ENCODE results near the gene AK5.

The AK5 gene

DNA sequence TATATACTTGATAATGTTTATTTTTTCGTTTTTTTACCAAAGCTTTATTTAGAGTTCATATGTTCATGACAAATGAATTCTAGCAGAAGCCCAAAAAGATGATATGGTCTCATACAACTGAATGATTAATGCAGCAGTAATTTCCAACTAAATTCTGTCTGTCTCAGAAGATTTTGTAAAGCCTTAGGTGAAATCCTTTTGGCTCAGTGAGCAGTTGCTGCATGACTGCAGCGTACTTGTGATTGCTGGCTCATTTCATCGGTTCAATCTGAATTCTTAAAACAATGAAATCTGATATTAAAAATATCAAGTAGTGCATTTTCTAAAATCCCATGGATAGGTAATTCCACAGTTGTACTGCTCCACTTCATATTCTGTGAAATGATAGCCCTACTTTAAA lies 73.2 kb downstream of the AK5 start:
- no peak for DNase-seq

DNA sequence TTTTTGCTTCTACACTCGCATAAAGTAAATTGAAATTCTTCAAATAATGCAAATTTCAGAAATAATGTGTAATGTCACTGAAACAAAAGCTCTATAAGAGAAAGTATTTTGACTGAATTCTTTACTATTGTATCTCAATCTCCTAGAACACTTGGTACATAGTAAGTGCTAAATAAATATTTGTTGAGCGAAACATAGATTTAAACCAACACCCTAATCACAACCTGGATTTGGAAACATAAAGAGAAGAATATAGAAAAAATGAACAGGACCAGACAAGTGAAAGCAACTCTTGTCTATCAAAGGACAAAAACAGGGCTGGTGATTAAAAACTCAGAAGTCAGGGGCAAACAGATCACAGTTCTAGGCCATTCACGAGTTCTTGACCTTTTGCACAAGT lies 74.3 kb downstream of the AK5 start:
- DNase-seq: no peak

DNA sequence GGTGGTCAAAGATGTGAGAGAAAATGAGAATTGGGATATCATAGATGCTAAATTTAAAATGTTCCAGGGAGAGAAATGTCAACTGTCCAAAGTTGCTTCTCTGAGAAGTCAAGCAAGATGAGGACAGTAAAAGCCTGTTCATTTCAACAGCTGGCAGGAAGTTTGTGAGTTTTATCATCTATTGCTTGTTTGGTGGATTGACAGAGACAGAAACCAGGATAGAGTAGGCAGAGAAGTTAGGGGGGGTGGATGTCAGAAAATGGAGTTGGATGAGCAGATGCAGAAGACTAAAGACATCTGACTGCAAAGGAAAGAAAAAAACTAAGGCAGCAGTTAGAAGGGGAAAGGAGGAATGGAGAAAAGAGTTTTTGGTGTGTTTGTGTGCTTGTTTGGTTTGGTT lies 78.4 kb downstream of the AK5 start:
- DNase-seq: no peak

DNA sequence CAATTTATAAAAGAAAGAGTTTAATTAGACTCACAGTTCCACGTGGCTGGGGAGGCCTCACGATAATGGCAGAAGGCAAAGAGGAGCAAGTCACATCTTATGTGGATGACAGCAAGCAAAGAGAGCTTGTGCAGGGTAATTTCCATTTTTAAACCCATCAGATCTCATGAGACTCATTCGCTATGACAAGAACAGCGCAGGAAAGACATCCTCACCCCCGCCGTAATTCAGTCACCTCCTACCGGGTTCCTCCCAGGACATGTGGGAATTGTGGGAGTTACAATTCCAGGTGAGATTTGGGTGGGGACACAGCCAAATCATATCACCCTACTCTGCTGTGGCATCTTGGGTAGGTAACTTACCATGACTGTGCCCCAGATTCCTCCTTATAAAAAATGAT lies 79.8 kb downstream of the AK5 start:
- no peak for DNase-seq

DNA sequence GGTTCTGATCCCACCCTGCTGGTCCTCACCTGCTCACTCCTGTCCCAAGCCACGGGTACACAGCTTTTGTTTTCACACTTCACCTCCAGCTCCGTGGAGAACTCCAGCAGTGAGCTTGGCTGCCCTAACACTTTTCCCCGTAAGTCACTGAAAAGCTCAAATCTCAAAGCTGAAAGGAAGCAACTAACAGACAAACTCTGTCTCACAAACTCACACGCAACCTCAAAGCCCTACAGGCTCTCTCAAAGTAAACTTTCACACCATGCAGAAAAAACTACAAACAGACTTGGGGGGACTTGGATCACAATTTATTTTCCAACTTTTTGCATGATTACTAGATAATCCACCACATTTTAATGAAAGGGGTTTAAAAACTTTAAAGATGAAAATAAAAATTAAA lies 88.3 kb downstream of the AK5 start:
- DNase-seq: no peak

DNA sequence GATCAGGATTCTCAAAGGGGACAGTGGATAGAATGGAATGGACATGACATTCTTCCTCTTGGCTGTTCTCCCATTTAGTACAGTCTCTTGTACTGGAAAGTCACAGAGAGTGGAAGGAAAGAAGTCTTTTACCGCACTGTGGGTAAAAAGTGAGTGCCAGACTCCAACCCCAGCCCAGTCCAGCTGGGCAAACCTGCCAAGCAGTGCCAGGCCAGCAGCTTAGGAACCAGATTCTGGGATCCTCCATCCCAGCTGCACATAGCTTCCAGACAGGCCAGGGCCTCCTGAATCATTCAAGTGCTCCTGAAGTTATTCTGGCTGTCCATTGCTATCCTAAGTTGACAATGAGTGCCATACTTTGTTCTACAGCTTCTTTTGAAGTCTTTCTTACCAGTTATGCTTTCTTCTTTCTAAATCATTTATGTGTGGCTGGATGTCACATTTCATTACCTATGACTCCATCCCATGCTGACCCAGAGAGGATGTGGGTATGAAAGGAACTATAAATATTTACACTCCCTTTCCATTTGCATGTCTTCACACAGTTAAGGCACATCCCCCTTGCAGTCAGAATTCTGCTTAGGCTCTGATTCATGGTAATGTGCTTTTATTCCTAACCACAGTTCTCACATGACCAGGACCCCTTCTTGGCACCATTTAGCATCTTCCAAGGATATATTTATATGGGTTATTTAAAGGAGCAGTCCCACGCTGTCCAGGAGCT lies 88.9 kb downstream of the AK5 start:
- no peak for DNase-seq

DNA sequence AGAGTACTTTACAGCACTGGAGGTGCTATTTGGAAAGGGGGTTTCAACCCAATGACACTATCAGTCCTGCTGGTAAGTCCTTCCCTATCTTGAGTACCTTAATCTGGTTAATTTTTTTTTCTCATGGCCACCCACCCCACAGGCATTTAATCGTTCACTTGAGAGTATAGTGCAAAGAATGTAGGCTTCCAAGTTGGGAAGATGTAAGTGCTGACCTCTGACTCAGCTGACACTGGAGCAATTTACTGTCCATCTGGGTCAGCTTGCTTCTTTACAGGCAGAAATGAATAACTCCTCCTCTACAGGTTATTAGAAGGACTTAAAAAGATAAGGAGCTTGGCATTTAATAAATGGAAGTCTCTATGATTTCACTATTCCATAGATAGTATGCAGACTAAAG lies 89.6 kb downstream of the AK5 start:
- no peak for DNase-seq

DNA sequence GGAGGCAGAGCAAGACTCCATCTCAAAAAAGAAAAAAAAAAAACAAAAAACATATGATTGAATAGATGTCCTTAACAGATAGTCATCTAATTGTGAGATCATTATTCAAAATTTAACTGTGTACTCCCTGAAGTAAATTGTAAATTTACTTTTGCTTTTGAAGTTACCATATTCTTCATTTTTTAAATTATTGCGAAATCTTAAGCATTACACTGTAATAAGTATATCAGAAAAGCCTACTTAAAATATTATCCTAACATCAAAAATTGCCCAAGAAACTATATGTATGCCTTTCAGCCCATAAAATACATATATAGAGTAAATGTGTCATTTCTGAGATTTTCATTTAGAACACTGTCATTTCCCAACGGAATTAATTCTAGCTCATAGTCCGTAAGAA lies 91.9 kb downstream of the AK5 start:
- no peak for DNase-seq

DNA sequence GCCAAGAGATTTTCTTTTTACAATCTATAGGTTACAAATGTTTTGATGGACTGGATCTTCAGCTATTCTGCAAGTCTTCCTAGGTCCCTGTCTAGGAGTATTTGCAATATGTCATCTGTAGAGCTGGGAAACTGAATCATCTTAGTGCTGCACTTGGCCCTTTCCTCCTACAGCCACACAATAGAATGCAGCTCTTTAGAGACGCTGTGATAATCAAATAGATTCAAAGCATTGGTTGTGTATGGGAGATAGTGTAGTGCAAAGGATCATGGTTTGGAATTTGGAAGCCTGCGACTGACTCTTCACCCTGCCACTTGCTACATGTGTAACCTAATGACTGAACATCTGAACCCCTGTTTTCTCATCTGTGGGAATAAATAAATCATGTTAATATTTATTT lies 93.7 kb downstream of the AK5 start:
- no peak for DNase-seq

DNA sequence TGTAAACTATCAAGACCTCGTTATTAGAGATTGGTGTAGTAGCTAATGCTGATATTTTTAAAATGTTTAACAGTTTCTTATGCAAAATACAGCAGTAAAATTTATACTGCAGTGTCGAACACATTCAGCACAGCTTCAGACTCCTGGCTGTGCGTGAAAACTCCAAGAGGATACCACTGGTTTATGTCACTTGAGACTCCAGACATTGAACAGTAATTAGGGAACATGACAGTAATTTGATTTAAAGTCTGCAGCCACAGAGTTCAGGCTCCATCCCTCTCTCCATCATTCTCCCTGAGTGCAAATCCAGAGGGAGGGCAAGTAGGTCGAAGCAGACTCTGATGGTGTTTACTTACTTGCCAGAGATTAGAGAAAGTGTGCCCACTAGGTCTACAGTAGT lies 94.2 kb downstream of the AK5 start:
- no peak for DNase-seq

DNA sequence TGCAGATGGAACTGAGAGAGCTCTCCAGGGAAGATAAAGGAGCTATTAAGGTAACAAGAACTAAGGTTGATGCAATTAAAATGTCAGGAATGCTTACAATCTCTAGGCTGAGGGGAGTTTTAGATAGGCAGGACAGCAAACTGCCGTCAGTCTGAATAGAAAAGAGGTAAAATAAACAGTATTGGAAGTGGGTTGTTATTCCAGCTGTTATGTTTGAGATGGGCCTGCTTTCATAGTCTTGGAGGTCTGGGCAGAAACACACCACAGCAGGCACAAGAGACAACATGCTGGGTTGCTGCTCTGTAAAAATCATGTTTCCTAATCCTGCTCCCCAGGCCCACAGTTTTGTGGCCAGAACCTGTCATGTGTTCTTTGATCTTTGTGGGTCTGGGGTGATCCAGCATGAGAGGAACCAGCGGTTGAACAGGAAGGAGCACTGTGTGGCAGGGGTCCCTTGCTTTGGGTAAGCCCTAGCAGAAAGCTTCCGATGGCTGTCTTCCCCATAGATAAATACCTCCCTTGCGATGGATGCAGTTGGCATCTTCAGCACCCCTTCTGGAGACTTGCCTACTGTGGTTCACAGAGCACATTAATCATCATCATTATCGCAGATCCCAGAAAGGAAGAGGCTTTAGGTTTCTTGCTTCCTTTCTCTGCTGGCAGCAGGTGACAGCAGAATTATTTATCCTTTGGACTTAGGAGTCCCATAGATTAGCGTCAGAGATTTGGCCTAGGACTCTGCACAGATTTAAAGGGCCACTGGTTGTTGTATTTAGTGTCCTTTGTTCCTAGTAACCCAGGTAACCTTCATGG lies 97.1 kb downstream of the AK5 start:
- no peak for DNase-seq

DNA sequence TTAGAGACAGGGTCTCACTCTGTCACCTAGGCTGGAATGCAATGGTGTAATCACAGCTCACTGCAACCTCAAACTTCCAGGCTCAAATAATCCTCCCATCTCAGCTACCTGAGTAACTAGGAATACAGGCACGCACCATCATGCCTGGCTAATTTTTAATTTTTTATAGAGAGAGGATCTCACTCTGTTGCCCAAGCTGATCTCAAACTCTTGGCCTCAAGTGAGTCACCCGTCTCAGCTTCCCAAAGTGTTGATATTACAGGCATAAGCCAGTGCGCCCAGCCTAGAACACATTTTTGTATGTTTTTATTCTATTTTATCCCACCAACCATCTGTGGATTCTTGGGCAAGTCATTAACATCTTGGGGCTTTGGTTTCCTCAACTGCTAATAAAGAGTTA lies 100.5 kb downstream of the AK5 start:
- DNase-seq: no peak

DNA sequence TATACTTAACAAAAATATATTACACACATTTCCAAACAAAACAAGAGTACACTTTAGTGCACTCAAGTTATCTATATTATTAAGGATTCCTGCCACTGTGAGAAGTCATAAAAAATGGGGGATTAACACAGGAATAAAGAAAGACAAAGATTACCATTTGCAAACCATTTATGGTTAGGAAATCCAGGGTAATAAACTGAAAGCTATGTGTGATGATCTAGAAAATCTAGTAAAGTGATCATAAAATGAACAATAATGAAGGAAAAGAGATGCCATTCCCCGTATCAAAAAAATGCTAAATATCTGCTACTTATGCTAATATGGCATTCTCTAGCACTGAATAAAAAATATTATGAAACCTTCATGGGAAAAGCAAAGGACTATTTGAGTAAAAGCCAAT lies 101.4 kb downstream of the AK5 start:
- no peak for DNase-seq

DNA sequence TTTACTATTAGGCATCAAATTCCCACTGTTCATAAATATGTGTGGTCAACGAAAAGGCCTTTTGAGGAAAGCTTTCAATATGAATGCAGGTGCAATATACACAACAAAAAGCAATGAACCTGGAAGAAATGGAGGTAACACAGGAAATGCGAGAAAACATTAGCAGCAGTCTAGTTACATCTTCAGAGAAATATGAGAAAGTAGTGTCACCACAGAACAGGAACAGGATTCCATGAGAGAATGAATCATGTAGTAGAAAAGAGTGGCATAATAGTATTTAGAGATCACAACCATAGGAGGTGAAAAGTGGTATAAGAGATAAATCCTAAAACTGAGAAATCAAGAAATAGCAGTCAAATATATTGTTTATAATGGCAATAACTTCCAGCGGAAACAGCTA lies 103.7 kb downstream of the AK5 start:
- DNase-seq: no peak

DNA sequence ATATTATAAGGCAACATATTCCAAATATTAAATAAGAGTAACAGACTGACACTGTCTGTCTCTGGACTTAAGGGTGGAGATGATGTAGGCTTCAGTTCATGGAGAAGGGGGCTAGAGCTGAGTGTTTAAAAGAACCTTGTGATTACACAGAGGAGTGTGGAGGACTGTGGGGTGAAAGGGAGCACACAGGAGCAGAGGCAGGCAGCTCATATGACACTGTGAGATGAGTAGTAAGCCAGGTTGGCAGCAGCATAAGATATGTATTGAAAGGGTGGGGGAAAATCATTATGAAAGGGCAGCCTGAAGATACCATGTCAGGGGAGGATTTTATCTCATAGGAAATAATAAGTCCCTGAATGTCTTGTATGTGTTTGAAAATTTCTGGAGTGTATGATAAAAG lies 104.5 kb downstream of the AK5 start:
- no peak for DNase-seq

DNA sequence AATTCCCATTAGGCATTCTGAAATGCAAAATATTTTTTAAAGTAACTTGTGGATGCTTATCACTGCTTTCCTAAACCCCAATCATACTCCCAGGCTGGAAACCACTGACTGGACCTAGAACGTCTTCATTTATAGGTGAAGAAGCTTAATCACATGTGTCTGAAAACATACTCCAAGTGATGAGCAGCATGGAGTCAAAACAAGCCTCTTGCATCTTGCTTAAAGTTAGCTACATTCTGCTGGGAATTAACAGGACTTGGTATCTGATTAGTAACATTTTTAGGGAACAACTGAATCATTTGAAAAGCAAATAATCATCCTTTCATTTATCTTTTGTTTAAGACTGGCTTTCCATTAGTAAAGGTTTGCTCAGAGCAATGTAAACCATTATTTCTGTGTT lies 105.7 kb downstream of the AK5 start:
- DNase-seq: no peak

DNA sequence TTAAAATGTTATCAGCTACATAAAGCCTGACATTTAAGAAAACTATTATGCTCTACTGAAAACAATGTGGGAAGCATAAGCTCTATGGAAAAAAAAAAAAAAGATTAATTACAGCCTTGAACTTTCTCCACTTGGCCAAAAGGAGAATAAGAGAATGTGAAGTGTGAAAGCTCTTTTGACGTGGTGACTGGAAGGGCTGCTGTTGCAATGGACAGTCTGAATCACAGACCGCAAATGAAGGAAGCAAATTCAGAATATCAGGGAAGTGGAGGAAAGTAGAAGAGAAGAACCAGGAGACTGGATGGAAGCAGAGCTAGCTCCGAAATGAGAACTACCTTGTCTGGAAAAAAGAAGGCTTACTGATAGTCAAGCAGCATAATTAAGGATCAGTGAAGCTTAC lies 106.8 kb downstream of the AK5 start:
- peak in 1 of 2 donors; percentile 3 for DNase-seq

DNA sequence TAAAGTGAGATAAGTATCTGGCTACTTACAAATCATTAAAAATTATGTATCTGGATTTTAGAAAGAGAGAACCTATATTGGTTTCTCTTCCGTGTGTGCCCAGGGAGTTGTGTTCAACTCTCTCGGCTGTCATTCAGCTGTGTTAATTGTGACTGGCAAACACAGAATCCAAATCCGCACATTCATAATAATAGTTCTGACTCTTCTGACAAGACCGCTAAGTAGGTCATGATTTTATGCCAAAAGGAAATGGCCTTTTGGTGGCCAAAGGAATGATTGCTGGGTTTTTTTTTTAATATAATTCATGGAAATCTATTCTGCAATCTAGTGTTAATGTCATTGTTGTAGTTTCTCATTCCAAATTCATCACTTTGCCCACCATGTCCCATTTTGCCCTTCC lies 110.7 kb downstream of the AK5 start:
- DNase-seq: no peak

DNA sequence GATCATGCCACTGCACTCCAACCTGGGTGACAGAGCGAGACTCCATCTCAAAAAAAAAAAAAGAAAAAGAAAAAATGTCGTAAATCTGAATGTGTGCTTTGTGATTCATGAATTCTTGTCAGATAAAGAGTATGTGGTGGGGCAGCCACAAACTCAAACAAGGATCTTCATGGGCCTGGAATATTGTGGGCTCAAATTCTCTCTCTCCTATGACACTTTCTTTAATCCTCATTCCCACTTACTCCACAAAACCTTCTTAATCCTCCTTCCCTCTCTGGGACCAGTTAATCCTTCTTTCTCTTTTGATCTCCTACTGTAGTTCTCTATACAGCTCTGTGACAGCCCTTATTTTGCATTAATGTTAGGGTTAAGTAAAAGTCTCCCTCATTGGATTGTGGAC lies 112.3 kb downstream of the AK5 start:
- no peak for DNase-seq

DNA sequence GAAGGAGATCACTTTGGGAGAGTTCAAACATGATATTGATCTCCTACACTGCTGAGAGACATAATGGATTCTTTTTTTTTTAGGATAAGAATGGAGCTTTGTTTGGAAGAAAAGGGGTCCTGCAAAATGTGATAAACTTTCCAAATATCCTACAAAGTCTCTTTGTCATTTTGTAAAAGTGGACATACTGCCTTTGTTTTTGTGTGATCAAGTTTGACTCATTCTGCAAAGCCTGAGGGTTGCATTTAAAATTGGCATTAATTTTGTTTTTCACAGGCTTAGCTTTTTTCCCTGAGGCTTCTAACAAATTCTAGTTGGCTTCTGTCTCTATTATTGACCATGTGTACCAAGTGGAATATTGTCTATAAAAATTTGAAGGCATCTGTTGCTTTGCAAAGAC lies 113.2 kb downstream of the AK5 start:
- no peak for DNase-seq

DNA sequence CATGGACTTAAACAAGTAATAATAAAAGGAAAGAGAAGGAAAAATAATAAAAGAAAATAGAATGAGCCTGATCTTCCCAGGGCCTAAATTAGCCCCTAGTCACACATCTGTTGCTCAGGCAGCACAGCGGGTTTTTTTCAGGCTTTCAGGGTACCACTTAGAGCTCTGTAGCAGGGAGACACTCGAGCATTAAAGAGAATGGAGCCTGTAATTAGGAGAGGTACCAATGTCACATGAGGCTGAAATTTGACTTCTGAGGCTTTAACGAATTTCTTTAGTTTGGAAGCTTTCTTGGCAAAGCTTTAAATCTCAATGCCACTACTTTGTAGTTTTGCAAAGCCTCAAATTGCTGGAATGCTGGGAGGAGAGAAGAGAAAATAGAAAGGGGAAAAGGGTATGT lies 116.3 kb downstream of the AK5 start:
- no peak for DNase-seq

DNA sequence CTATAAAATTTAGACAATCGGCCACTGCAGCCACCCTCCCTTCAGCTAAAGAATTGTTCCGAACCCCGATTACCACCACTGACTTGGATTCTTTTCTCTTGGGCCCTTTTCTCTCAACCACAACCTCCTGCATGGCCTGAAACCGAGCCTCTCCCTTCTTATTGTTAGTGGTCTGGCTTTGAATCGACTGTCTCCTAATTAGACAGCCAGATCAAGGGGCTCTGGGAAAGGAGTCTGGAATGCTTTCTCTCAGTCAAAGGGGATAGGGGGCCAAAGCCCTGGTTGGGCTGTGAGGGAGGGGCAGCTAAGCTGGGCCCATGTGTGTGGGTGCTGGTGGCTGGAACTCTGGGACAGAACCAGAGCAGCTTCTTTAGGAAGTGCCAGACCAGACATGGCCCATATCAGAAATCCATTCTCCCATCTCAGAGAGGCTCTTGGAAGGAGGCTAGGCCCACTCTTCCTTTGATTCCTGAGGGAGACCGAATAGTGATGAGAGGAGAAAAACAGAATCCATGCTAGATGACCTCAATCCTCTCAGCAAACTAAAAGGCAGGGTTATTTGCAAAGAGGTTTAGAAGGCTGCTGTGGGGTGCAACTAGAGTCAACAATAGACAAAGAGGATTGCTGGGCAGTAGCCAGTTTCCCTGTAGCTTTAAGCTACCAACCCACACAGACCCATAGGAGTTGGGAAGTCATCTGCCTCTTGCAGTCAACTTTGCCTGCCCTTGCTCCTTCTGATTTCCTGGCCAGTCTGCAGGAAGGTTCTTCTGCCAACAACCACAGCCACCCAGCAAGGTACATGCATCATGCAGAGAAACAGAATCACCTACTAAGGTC lies 117.6 kb downstream of the AK5 start:
- DNase-seq: no peak

DNA sequence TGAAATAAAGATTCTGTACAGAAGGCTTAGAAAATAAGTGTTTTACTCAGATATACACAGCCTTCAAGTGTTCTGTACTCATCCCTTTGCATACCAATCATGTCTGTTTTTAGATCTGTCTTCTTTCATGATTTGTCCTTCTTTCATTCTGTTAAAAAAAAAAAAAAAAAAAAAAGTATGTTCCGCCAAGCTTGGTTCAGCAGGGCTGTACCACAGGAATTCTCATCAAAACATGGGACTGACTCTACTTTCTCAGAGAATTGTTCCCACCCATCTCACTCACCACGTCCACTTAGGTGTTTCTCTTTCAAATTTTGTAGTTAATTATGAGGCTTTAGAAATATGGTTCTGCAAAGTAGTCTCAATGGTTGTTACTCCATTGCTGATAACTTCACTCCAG lies 119.0 kb downstream of the AK5 start:
- no peak for DNase-seq

DNA sequence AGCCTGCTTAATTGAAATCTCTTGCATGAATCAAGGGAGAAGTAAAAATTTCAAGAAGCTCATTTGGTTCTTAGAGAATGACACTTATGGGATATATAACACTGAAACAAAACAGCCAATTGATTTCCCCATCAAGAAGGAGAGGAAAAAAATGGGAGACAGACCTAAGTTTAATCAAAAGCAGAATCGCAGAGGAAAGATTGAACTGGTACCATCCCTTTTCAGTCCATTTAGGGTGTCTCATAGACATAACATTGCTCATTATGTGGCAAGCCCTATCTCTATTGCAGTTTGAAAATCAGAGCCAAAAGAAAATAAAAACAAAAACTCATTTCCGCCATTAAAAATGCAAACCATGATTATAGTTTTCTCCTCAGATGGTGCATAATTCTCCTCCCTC lies 119.6 kb downstream of the AK5 start:
- DNase-seq: no peak
